ENCODE results near the gene ABCF1. TPM values are rescaled to one million over a fixed set of nuclear protein-coding genes. Genes with fewer than 3 reads are reported as not detected.

Gene ABCF1
- total and polyA plus RNA-seq, 9 of the 15 experiments (the other 6 are each of a cell fraction or from before 2014, with no cell fraction given), result 41.6 to 193 (median 102) TPM

- TF ChIP-seq FOXK1 (CRISPR knock-in tag; IDR thresholded peaks at IDR 0.05; ENCODE audit: borderline replicate concordance), result peak; percentile 97
- 0 out of 2 replicates have a peak, but pooled peaks have one; percentile 12 for TF ChIP-seq ZNF766 (CRISPR knock-in tag; conservative IDR thresholded peaks at IDR 0.05)
- no peak for TF ChIP-seq NR2C1 (IDR thresholded peaks at IDR 0.05)
- TF ChIP-seq NR2C1 (tag; IDR thresholded peaks at IDR 0.05), result no peak; the same call in 1 of the 2 replicates
- TF ChIP-seq ZNF431 (CRISPR knock-in tag; IDR thresholded peaks at IDR 0.05), result no peak
- TF ChIP-seq REST (IDR thresholded peaks at IDR 0.05; ENCODE audit: borderline replicate concordance), result no peak
- TF ChIP-seq REST (CRISPR knock-in tag; IDR thresholded peaks at IDR 0.05; ENCODE audit: low read depth), result no peak
- no peak for TF ChIP-seq NR4A1 (CRISPR knock-in tag; IDR thresholded peaks at IDR 0.05)
- no peak; the same call in 1 of the 2 replicates for TF ChIP-seq NR4A1 (tag; IDR thresholded peaks at IDR 0.05)
- TF ChIP-seq PML (IDR thresholded peaks at IDR 0.05; ENCODE audit: low read length), result peak; percentile 66; the same call in 1 of the 2 replicates
- peak in 1 of 2 experiments; percentile 26; a peak in 1 of 4 replicates for TF ChIP-seq ZMIZ1 (IDR thresholded peaks at IDR 0.05; ENCODE audit: low read depth in 2 of 2, low read length in 2 of 2)
- TF ChIP-seq MCM7 (IDR thresholded peaks at IDR 0.05), result no peak
- no peak for TF ChIP-seq NCOA6 (IDR thresholded peaks at IDR 0.05)
- no peak for TF ChIP-seq SMARCA5 (IDR thresholded peaks at IDR 0.05)
- TF ChIP-seq BDP1 (IDR thresholded peaks at IDR 0.05; ENCODE audit: insufficient read depth, insufficient read length), result no peak
- no peak for TF ChIP-seq GTF2E2 (tag; IDR thresholded peaks at IDR 0.05)
- TF ChIP-seq NFYB (IDR thresholded peaks at IDR 0.05; ENCODE audit: extremely low read depth, insufficient read length), result no peak
- TF ChIP-seq SPI1 (IDR thresholded peaks at IDR 0.05; ENCODE audit: borderline replicate concordance, low read depth, low read length), result no peak
- TF ChIP-seq LARP7 (IDR thresholded peaks at IDR 0.05), result no peak
These were observed 44.9 kb downstream of the ABCF1 start (continued) for GRCh38 chr6:30615958-30616810.

All from K562 (cell line).